ENCODE results near the gene ETFDH. TPM values are rescaled to one million over a fixed set of nuclear protein-coding genes. Genes with fewer than 3 reads are reported as not detected.

ETFDH gene
- total RNA-seq, 1 donor from 2014 or later = 15.4 TPM

DNA sequence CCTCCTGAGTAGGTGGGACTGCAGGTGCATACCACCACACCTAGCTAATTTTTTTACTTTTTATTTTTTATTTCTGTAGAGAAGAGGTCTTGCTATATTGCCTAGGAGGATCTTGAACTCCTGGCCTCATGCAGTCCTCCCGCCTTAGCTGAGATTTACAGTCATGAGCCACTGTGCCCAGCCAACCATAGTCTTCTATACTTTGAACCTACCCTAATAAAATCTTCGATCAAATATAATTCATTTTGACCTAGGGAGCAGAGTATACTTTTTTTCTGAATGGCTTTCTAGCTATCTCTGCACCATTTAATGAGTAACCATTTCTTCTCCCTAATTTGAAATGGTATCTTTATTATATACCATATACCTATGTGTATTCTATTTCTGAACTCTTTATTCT, 6.7 kb downstream of the ETFDH start:
- Mint-ChIP-seq H3K36me3 (ENCODE audit: low read depth) (peaks cover 10% of the 10 kb centered on the region), H3K27ac (no peak overlapping the region), H3K4me3 (no peak overlapping the region), H3K4me1 (no peaks in the 10 kb centered on the region), H3K27me3 (no peaks in the 10 kb centered on the region), H3K9me3 (no peaks in the 10 kb centered on the region)
- DNase-seq (no peak), ATAC-seq (ENCODE audit: low read depth) (no peak)
- ChIA-PET POLR2A (no interaction called here), CTCF (no interaction called here)
- TF ChIP-seq, protein P1, sequence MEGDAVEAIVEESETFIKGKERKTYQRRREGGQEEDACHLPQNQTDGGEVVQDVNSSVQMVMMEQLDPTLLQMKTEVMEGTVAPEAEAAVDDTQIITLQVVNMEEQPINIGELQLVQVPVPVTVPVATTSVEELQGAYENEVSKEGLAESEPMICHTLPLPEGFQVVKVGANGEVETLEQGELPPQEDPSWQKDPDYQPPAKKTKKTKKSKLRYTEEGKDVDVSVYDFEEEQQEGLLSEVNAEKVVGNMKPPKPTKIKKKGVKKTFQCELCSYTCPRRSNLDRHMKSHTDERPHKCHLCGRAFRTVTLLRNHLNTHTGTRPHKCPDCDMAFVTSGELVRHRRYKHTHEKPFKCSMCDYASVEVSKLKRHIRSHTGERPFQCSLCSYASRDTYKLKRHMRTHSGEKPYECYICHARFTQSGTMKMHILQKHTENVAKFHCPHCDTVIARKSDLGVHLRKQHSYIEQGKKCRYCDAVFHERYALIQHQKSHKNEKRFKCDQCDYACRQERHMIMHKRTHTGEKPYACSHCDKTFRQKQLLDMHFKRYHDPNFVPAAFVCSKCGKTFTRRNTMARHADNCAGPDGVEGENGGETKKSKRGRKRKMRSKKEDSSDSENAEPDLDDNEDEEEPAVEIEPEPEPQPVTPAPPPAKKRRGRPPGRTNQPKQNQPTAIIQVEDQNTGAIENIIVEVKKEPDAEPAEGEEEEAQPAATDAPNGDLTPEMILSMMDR (IDR thresholded peaks at IDR 0.05) = no peak
- intact Hi-C loops (cut with micrococcal nuclease) = no loop called here

DNA sequence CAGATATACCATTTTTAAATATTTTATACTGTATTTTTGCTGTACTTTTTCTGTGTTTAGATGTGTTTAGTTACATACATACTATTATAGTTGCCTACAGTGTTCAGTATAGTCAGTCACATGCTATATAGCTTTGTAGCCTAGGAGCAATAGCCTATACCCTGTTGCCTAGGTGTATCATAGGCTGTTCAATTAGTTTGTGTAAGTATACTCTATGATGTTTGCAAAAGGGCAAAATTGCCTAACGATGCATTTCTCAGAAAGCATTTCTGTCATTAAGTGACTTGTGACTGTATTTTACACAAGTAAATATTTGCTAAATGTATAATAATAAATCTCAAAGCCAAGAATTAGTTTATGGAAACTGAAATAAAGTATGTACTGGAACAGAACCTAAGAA, 9.5 kb downstream of the ETFDH start:
- intact Hi-C loops (cut with micrococcal nuclease) = no loop called here
- Mint-ChIP-seq H3K36me3 (ENCODE audit: low read depth) (peaks cover 10% of the 10 kb centered on the region), H3K4me1 (no peaks in the 10 kb centered on the region), H3K27me3 (no peaks in the 10 kb centered on the region), H3K4me3 (no peak overlapping the region), H3K9me3 (no peaks in the 10 kb centered on the region), H3K27ac (no peak overlapping the region)
- TF ChIP-seq, protein P1 (IDR thresholded peaks at IDR 0.05) = no peak
- ATAC-seq (ENCODE audit: low read depth) (no peak), DNase-seq (no peak)
- POLR2A ChIA-PET = no interaction called here
- CTCF ChIA-PET = no interaction called here

DNA sequence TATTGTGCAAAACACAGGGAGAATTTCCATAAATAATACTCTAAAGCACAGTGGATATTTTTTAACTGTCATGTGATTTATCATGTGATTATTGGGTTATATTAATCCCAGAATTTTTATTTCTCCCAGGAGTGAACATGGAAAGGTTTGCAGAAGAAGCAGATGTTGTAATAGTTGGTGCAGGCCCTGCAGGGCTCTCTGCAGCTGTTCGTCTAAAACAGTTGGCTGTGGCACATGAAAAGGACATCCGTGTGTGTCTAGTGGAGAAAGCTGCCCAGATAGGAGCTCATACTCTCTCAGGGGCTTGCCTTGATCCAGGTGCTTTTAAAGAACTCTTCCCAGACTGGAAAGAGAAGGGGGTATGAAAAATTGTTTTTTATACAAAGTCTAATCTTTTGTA, 10.0 kb downstream of the ETFDH start:
- ATAC-seq (ENCODE audit: low read depth) (no peak), DNase-seq (no peak)
- H3K27ac Mint-ChIP-seq = no peak overlapping the region
- peaks cover 10% of the 10 kb centered on the region for H3K36me3 Mint-ChIP-seq (ENCODE audit: low read depth)
- intact Hi-C loops (cut with micrococcal nuclease) = no loop called here
- TF ChIP-seq, protein P1 (IDR thresholded peaks at IDR 0.05) = no peak
- no peaks in the 10 kb centered on the region for H3K9me3 Mint-ChIP-seq
- H3K4me3 Mint-ChIP-seq = no peak overlapping the region
- H3K27me3 Mint-ChIP-seq = no peaks in the 10 kb centered on the region
- ChIA-PET CTCF (no interaction called here), POLR2A (no interaction called here)
- no peaks in the 10 kb centered on the region for H3K4me1 Mint-ChIP-seq

DNA sequence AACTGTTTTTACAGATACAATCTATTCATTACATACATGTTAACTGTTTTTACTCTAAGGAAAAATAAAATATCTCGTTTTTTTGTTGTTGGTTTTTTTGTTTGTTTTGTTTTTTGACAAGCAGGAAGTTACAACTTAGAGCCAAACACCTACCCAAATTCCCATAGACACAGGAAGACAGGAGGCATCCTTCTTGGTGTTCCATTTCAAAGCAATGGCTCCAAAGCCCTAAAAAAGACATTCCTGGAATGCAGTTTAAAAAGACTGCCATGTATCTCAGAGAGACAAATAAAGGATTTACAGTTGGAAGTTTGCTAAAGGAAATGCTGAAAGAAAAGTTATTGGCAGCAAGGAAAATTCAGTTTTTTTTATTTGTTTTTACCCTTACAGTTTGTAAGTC, 16.7 kb downstream of the ETFDH start:
- H3K9me3 Mint-ChIP-seq = no peaks in the 10 kb centered on the region
- TF ChIP-seq, protein P1 (IDR thresholded peaks at IDR 0.05) = no peak
- ChIA-PET CTCF (no interaction called here), POLR2A (no interaction called here)
- H3K36me3 Mint-ChIP-seq (ENCODE audit: low read depth) = peaks cover 2% of the 10 kb centered on the region
- no peak overlapping the region for H3K4me3 Mint-ChIP-seq
- intact Hi-C loops (cut with micrococcal nuclease) = no loop called here
- ATAC-seq (ENCODE audit: low read depth) = no peak
- no peak for DNase-seq
- H3K27me3 Mint-ChIP-seq = no peaks in the 10 kb centered on the region
- H3K4me1 Mint-ChIP-seq = no peaks in the 10 kb centered on the region
- no peak overlapping the region for H3K27ac Mint-ChIP-seq

DNA sequence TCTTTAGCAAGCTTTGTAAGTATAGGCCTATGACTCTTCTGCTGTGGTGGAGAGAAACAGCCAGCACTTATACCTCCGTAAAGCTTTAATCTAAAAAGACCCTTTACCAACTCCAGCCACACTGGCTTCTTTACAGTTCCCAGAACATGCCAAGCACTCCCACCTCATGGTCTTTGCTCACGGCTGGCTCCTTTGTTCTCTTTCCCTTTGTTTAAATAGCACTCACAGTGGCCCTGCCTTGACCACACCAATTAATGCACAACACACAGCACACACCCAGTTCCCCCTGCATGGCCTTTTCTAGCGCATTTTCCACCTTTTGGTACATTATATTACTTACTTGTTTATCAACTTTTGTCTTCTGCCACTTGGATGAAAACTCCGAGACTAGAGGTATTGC, 32.2 kb downstream of the ETFDH start:
- intact Hi-C loops (cut with micrococcal nuclease) = no loop called here
- POLR2A ChIA-PET = no interaction called here
- H3K4me3 Mint-ChIP-seq = no peak overlapping the region
- DNase-seq = no peak
- no peak for ATAC-seq (ENCODE audit: low read depth)
- H3K9me3 Mint-ChIP-seq = no peaks in the 10 kb centered on the region
- H3K27ac Mint-ChIP-seq = no peak overlapping the region
- no peaks in the 10 kb centered on the region for H3K4me1 Mint-ChIP-seq
- CTCF ChIA-PET = no interaction called here
- H3K27me3 Mint-ChIP-seq = no peaks in the 10 kb centered on the region
- TF ChIP-seq, protein P1 (IDR thresholded peaks at IDR 0.05) = no peak
- peaks cover 35% of the 10 kb centered on the region for H3K36me3 Mint-ChIP-seq (ENCODE audit: low read depth)
